NCI-H1092 treated with DMSO at 0.1 percent for 48 hours (cell line): ENCODE measurements around the gene C16orf96.

Experiments used
- DNase-seq: peaks from one replicate; lab custom pipeline; 2025; lab: John Stamatoyannopoulos, UW

The C16orf96 gene

GRCh38 chr16:4556112-4556511, at the start of gene C16orf96:
Gene C16orf96, plus strand, starts transcription at chr16:4556340. Its CDS starts 150 bp downstream, at chr16:4556490.
- DNase-seq, result no peak

GRCh38 chr16:4506450-4506849, 49.7 kb upstream of the C16orf96 start:
- DNase-seq, result peak; percentile 49

- no peak for DNase-seq
Measured at GRCh38 chr16:4507588-4508345, 48.4 kb upstream of the C16orf96 start.

- no peak for DNase-seq
Measured at GRCh38 chr16:4508806-4509205, 47.3 kb upstream of the C16orf96 start.

GRCh38 chr16:4509420-4509819, 46.7 kb upstream of the C16orf96 start:
- DNase-seq, result no peak

- no peak for DNase-seq
Measured at GRCh38 chr16:4510131-4510530, 46.0 kb upstream of the C16orf96 start.

GRCh38 chr16:4510747-4511426, 45.3 kb upstream of the C16orf96 start:
- no peak for DNase-seq

GRCh38 chr16:4511441-4512082, 44.6 kb upstream of the C16orf96 start:
- DNase-seq, result peak; percentile 30

GRCh38 chr16:4512473-4512872, 43.7 kb upstream of the C16orf96 start:
- no peak for DNase-seq

GRCh38 chr16:4513086-4513860, 42.9 kb upstream of the C16orf96 start:
- no peak for DNase-seq

GRCh38 chr16:4513881-4514280, 42.3 kb upstream of the C16orf96 start:
- no peak for DNase-seq

- no peak for DNase-seq
Measured at GRCh38 chr16:4514606-4515005, 41.5 kb upstream of the C16orf96 start.

- no peak for DNase-seq
Measured at GRCh38 chr16:4515611-4516233, 40.4 kb upstream of the C16orf96 start.

- peak; percentile 39 for DNase-seq
Measured at GRCh38 chr16:4517812-4518680, 38.1 kb upstream of the C16orf96 start.

GRCh38 chr16:4519274-4520058, 36.7 kb upstream of the C16orf96 start:
- no peak for DNase-seq

- DNase-seq, result no peak
Measured at GRCh38 chr16:4520913-4521312, 35.2 kb upstream of the C16orf96 start.

- peak; percentile 81 for DNase-seq
Measured at GRCh38 chr16:4522051-4522581, 34.0 kb upstream of the C16orf96 start.

- no peak for DNase-seq
Measured at GRCh38 chr16:4523686-4524085, 32.5 kb upstream of the C16orf96 start.

- DNase-seq, result no peak
Measured at GRCh38 chr16:4524571-4524970, 31.6 kb upstream of the C16orf96 start.

GRCh38 chr16:4525069-4525468, 31.1 kb upstream of the C16orf96 start:
- no peak for DNase-seq
